HCT116 (cell line): Measurements from ENCODE around the gene CHST15. TPM values are rescaled to one million over a fixed set of nuclear protein-coding genes. Genes with fewer than 3 reads are reported as not detected.

Experiments used
- ATAC-seq: fragments of 200-7000 bp; cut with Tn5 transposase; 2 replicates; pipeline ENCODE4 v1.9.1; 2020; ENCODE audit warnings: mild to moderate bottlenecking, moderate library complexity
- BruUV-seq: library from RNA; stranded (reverse); fragments of 400-500 nt; replicated peaks from 2 replicates; lab custom pipeline; 2021; lab: Mats Ljungman, UMichigan
- CTCF ChIA-PET: fragments of 300-600 bp; sonication (Branson Sonifier 250); formaldehyde crosslinking; loops from one replicate; lab custom pipeline; 2021; ENCODE audit warnings: antibody characterized with exemption; lab: Charles Lee
- POLR2A ChIA-PET: fragments of 300-600, 350-600 bp; sonication (Branson Sonifier 250); formaldehyde crosslinking; loops from one replicate; lab custom pipeline; 2021; ENCODE audit warnings: antibody characterized with exemption; lab: Charles Lee
- RAD21 ChIA-PET, 2 experiments: fragments of 300-600 bp; sonication (Branson Sonifier 250); formaldehyde crosslinking; loops; one replicate each; lab custom pipeline; 2023; ENCODE audit warnings: low total read pairs in 2 of 2; ENCODE audit not compliant: uncharacterized antibody in 2 of 2, unreplicated experiment in 2 of 2, low non-redundant PET in 1 of 2; lab: Charles Lee
- DNase-seq: peaks from one replicate; pipeline ENCODE4 v3.0.0-alpha.2; 2010; ENCODE audit warnings: low read depth, low spot score
- H2AFZ ChIP-seq: fragments of 200-600 bp; shearing (Covaris generic), sonication (generic); 2 replicates; pipeline ENCODE4 v1.6.1; 2017; ENCODE audit warnings: low read depth, mixed run types, mixed read lengths, antibody characterized with exemption, low read length; ENCODE audit not compliant: poor library complexity, severe bottlenecking
- H3K27ac ChIP-seq: 2 replicates; pipeline ENCODE4 v1.5.1; 2012; ENCODE audit warnings: low read depth, low read length
- H3K27me3 ChIP-seq: fragments of 200-600 bp; sonication (generic); 2 replicates; pipeline ENCODE4 v1.6.1; 2016; ENCODE audit warnings: mixed run types, low read length, mixed read lengths; ENCODE audit not compliant: insufficient read depth
- H3K36me3 ChIP-seq, 2 experiments: fragments of 200-500 bp in 1 of 2; fragments of 200-600 bp in 1 of 2; sonication (Bioruptor generic) in 1 of 2; sonication (generic) in 1 of 2; 2 replicates each; pipeline versions ENCODE4 v1.5.1 to v1.6.1; 2014 to 2016; ENCODE audit warnings: low read length in 2 of 2, inconsistent platforms in 1 of 2, mixed read lengths in 1 of 2, mixed run types in 1 of 2; ENCODE audit not compliant: insufficient read depth in 2 of 2, control insufficient read depth in 1 of 2
- H3K4me1 ChIP-seq, 2 experiments: fragments of 200-600 bp in 1 of 2; sonication (generic) in 1 of 2; 2 replicates each; pipeline versions ENCODE4 v1.5.1 to v1.6.1; 2012 to 2017; ENCODE audit warnings: low read length in 2 of 2, inconsistent platforms in 1 of 2, mild to moderate bottlenecking in 1 of 2, mixed read lengths in 1 of 2, mixed run types in 1 of 2, moderate library complexity in 1 of 2; ENCODE audit not compliant: insufficient read depth in 2 of 2, control insufficient read depth in 1 of 2
- H3K4me2 ChIP-seq: fragments of 200-600 bp; sonication (generic); 2 replicates; pipeline ENCODE4 v1.6.1; 2017; ENCODE audit warnings: mixed run types, low read length, mixed read lengths
- H3K4me3 ChIP-seq, 2 experiments: fragments of 200-600 bp in 1 of 2; sonication (generic) in 1 of 2; replicated peaks in 1 of 2; 2 replicates each; pipeline ENCODE4 v1.5.1; 2011 to 2016; ENCODE audit warnings: low read length in 2 of 2, control low read depth in 1 of 2, low read depth in 1 of 2, mild to moderate bottlenecking in 1 of 2, mixed read lengths in 1 of 2, mixed run types in 1 of 2
- H3K79me2 ChIP-seq: fragments of 200-600 bp; sonication (generic); 2 replicates; pipeline ENCODE4 v1.6.1; 2017; ENCODE audit warnings: mild to moderate bottlenecking, mixed run types, low read length, moderate library complexity, mixed read lengths; ENCODE audit not compliant: insufficient read depth
- H3K9ac ChIP-seq: fragments of 200-600 bp; sonication (generic); 2 replicates; pipeline ENCODE4 v1.6.1; 2016; ENCODE audit warnings: low read length, mixed read lengths
- H3K9me2 ChIP-seq: fragments of 200-600 bp; sonication (generic), shearing (Covaris generic); 2 replicates; pipeline ENCODE4 v1.6.1; 2017; ENCODE audit warnings: mixed run types, mild to moderate bottlenecking, moderate library complexity; ENCODE audit not compliant: insufficient read depth
- H3K9me3 ChIP-seq, 2 experiments: fragments of 200-500 bp in 1 of 2; fragments of 200-600 bp in 1 of 2; sonication (Bioruptor generic) in 1 of 2; sonication (generic) in 1 of 2; 2 replicates each; pipeline ENCODE4 v1.6.1; 2014 to 2017; ENCODE audit warnings: low read length in 2 of 2, mixed read lengths in 2 of 2, inconsistent platforms in 1 of 2, low read depth in 1 of 2, mild to moderate bottlenecking in 1 of 2, mixed run types in 1 of 2, moderate library complexity in 1 of 2; ENCODE audit not compliant: control insufficient read depth in 1 of 2, insufficient read depth in 1 of 2
- H4K20me1 ChIP-seq: fragments of 200-600 bp; sonication (generic), shearing (Covaris generic); 2 replicates; pipeline ENCODE4 v1.6.1; 2017; ENCODE audit warnings: mixed run types, mild to moderate bottlenecking, moderate library complexity; ENCODE audit not compliant: insufficient read depth
- CBX3 ChIP-seq: IDR thresholded peaks from 2 replicates; pipeline ENCODE4 v1.6.1; 2012; ENCODE audit warnings: low read depth
- CEBPB ChIP-seq: IDR thresholded peaks from 2 replicates; pipeline ENCODE4 v1.6.1; 2012; ENCODE audit warnings: low read depth
- EGR1 ChIP-seq: IDR thresholded peaks from 2 replicates; pipeline ENCODE4 v1.6.1; 2012; ENCODE audit warnings: low read depth
- EZH2phosphoT487 ChIP-seq: fragments of 200-600 bp; IDR thresholded peaks from 2 replicates; pipeline ENCODE4 v1.6.1; 2018; ENCODE audit warnings: antibody characterized with exemption, borderline replicate concordance
- FOSL1 ChIP-seq: IDR thresholded peaks from 2 replicates; pipeline ENCODE4 v1.6.1; 2012; ENCODE audit warnings: low read depth
- POLR2A ChIP-seq: IDR thresholded peaks from 2 replicates; pipeline ENCODE4 v1.7.0; 2011; ENCODE audit warnings: borderline replicate concordance; ENCODE audit not compliant: insufficient read depth, insufficient read length; ENCODE audit errors: extremely low read depth
- POLR2AphosphoS5 ChIP-seq: IDR thresholded peaks from 2 replicates; pipeline ENCODE4 v1.6.1; 2011; ENCODE audit warnings: mild to moderate bottlenecking, low read depth, low read length, moderate library complexity
- SIN3A ChIP-seq: IDR thresholded peaks from 2 replicates; pipeline ENCODE4 v1.6.1; 2012; ENCODE audit warnings: low read depth
- SP1 ChIP-seq: IDR thresholded peaks from 2 replicates; pipeline ENCODE4 v1.6.1; 2012; ENCODE audit warnings: low read depth
- YY1 ChIP-seq: IDR thresholded peaks from 2 replicates; pipeline ENCODE4 v1.6.1; 2011; ENCODE audit warnings: low read length, low read depth, moderate library complexity, mild to moderate bottlenecking; ENCODE audit not compliant: insufficient replicate concordance; ENCODE audit errors: extremely low read depth
- intact Hi-C: fragments of 100-400 bp; cut with micrococcal nuclease; formaldehyde crosslinking; loops from 2 replicates; pipeline ENCODE4 v1.10.0; 2022
- total RNA-seq: library from RNA; stranded (reverse); gene quantifications from one replicate; pipeline ENCODE4 v1.2.1, GENCODE V29; 2021; ENCODE audit not compliant: unreplicated experiment
- TF ChIP-seq, protein P1 (sequence below): IDR thresholded peaks from 2 replicates; pipeline ENCODE4 v1.6.1; 2011; ENCODE audit warnings: mild to moderate bottlenecking, low read length, moderate library complexity; ENCODE audit not compliant: insufficient replicate concordance; ENCODE audit errors: extremely low read depth
- TF ChIP-seq, protein P2 (sequence below): IDR thresholded peaks from 2 replicates; pipeline ENCODE4 v1.6.1; 2012; ENCODE audit warnings: low read depth
- TF ChIP-seq, protein P3 (sequence below), 3 experiments: fragments of 200-600 bp in 1 of 3; sonication (generic) in 1 of 3; IDR thresholded peaks in 2 of 3; conservative IDR thresholded peaks in 1 of 3; 2 replicates each; pipeline ENCODE4 v1.5.1; 2012 to 2017; ENCODE audit warnings: low read depth in 2 of 3, low read length in 2 of 3, antibody characterized with exemption in 1 of 3, borderline replicate concordance in 1 of 3, control low read depth in 1 of 3, mild to moderate bottlenecking in 1 of 3, mixed read lengths in 1 of 3, mixed run types in 1 of 3, moderate library complexity in 1 of 3; ENCODE audit not compliant: insufficient read depth in 1 of 3

CHST15 gene
- total RNA-seq, 1 experiment from 2014 or later: 47.2 TPM

DNA sequence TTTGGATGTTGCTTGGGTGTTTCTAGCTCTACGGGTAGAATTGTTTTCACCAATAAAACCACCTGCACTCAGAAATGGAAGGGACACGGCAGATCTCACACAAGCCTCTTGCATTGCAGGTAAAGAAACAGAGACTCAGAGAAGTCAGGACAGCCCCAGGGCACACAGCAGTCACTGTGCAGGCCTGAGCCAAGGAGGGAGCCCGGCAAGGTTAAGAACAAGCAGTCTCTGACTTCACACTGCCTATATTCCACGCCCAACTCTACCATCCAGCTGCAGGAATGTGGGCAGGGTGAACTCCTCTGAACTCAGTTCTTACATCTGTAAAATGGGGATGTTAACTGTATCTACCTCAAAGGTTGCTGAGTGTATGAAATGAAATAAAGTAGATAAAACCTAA lies 15.4 kb downstream of the CHST15 start:
- H3K27ac ChIP-seq: no peak overlapping the region
- H3K9me3 ChIP-seq: no peaks in the 10 kb centered on the region
- no peaks in the 10 kb centered on the region for H3K9me2 ChIP-seq
- H3K4me3 ChIP-seq: no peak overlapping the region
- ATAC-seq (no peak), DNase-seq (no peak)
- H3K9ac ChIP-seq: no peak overlapping the region
- H2AFZ ChIP-seq: no peak overlapping the region
- POLR2A ChIA-PET: no interaction called here
- H4K20me1 ChIP-seq: no peaks in the 10 kb centered on the region; the same call in 1 of the 2 replicates
- H3K4me2 ChIP-seq: no peak overlapping the region
- peaks cover 0 to 5% of the 10 kb centered on the region in 2 experiments; a peak in 1 of 4 replicates for H3K36me3 ChIP-seq
- CTCF ChIA-PET: no interaction called here
- RAD21 ChIA-PET: no interaction called here
- no peaks in the 10 kb centered on the region for H3K4me1 ChIP-seq
- TF ChIP-seq SP1 (no peak), EZH2phosphoT487 (no peak), YY1 (no peak), FOSL1 (no peak), CEBPB (no peak), EGR1 (no peak), POLR2A (no peak)
- TF ChIP-seq, protein P1, sequence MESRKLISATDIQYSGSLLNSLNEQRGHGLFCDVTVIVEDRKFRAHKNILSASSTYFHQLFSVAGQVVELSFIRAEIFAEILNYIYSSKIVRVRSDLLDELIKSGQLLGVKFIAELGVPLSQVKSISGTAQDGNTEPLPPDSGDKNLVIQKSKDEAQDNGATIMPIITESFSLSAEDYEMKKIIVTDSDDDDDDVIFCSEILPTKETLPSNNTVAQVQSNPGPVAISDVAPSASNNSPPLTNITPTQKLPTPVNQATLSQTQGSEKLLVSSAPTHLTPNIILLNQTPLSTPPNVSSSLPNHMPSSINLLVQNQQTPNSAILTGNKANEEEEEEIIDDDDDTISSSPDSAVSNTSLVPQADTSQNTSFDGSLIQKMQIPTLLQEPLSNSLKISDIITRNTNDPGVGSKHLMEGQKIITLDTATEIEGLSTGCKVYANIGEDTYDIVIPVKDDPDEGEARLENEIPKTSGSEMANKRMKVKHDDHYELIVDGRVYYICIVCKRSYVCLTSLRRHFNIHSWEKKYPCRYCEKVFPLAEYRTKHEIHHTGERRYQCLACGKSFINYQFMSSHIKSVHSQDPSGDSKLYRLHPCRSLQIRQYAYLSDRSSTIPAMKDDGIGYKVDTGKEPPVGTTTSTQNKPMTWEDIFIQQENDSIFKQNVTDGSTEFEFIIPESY: no peak
- no TSS peak for BruUV-seq
- intact Hi-C loops: no loop called here
- no peaks in the 10 kb centered on the region for H3K27me3 ChIP-seq
- peaks cover 82% of the 10 kb centered on the region for H3K79me2 ChIP-seq

DNA sequence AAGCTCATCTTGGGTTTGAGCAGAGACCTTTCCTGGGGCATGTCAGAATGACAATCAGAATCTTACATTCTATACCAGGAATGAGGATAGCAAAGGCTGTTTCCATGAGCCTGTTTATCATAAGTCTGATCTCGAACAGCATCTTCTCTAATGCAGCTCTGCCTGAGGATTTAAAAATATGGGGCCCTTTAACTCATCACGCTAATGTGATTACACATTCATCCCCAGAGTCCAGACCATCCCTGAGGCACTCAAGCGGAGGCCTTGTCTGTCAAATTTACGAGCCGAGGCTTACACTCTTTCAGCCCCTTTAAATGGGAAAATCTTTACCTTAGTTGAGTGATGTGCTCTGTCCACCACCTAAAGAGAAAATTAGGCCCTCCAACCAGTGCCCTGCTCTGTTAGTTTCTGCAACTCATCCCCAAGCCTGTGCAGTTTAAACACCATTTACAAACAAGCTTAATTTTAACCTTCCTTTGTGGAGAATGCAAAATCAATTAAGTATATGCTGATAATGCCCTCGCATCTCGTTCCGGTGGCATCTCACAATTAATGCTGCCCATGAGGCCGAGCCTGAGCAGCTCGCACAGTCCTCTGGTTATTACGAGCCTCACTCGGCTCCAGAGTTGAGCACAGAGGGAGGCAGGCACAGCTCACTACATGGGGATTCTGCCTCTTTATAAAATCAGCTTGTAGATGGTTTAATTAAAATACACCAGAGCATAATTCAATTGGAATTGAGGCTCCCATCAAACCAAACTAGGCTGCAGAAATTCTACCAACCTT lies 16.0 kb downstream of the CHST15 start:
- RAD21 ChIA-PET: no interaction called here
- TF ChIP-seq, protein P2, sequence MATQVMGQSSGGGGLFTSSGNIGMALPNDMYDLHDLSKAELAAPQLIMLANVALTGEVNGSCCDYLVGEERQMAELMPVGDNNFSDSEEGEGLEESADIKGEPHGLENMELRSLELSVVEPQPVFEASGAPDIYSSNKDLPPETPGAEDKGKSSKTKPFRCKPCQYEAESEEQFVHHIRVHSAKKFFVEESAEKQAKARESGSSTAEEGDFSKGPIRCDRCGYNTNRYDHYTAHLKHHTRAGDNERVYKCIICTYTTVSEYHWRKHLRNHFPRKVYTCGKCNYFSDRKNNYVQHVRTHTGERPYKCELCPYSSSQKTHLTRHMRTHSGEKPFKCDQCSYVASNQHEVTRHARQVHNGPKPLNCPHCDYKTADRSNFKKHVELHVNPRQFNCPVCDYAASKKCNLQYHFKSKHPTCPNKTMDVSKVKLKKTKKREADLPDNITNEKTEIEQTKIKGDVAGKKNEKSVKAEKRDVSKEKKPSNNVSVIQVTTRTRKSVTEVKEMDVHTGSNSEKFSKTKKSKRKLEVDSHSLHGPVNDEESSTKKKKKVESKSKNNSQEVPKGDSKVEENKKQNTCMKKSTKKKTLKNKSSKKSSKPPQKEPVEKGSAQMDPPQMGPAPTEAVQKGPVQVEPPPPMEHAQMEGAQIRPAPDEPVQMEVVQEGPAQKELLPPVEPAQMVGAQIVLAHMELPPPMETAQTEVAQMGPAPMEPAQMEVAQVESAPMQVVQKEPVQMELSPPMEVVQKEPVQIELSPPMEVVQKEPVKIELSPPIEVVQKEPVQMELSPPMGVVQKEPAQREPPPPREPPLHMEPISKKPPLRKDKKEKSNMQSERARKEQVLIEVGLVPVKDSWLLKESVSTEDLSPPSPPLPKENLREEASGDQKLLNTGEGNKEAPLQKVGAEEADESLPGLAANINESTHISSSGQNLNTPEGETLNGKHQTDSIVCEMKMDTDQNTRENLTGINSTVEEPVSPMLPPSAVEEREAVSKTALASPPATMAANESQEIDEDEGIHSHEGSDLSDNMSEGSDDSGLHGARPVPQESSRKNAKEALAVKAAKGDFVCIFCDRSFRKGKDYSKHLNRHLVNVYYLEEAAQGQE: no peak
- TF ChIP-seq CBX3: no peak
- TF ChIP-seq EZH2phosphoT487: no peak
- no peak for TF ChIP-seq SP1
- TF ChIP-seq POLR2AphosphoS5: no peak
- TF ChIP-seq, protein P3, sequence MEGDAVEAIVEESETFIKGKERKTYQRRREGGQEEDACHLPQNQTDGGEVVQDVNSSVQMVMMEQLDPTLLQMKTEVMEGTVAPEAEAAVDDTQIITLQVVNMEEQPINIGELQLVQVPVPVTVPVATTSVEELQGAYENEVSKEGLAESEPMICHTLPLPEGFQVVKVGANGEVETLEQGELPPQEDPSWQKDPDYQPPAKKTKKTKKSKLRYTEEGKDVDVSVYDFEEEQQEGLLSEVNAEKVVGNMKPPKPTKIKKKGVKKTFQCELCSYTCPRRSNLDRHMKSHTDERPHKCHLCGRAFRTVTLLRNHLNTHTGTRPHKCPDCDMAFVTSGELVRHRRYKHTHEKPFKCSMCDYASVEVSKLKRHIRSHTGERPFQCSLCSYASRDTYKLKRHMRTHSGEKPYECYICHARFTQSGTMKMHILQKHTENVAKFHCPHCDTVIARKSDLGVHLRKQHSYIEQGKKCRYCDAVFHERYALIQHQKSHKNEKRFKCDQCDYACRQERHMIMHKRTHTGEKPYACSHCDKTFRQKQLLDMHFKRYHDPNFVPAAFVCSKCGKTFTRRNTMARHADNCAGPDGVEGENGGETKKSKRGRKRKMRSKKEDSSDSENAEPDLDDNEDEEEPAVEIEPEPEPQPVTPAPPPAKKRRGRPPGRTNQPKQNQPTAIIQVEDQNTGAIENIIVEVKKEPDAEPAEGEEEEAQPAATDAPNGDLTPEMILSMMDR (IDR thresholded peaks at IDR 0.05 in 2 of 3, conservative IDR thresholded peaks at IDR 0.05 in 1 of 3; ENCODE audit: borderline replicate concordance in 1 of 3, insufficient read depth in 1 of 3, low read depth in 2 of 3, low read length in 2 of 3): no peak
- no peak for TF ChIP-seq SIN3A

More for the DNA sequence above, 16.0 kb downstream of the CHST15 start:
- no TSS peak for BruUV-seq
- Histone ChIP-seq H4K20me1 (no peaks in the 10 kb centered on the region; the same call in 1 of the 2 replicates), H3K4me1 (no peaks in the 10 kb centered on the region), H3K27me3 (no peaks in the 10 kb centered on the region), H3K9me2 (no peaks in the 10 kb centered on the region), H3K9me3 (no peaks in the 10 kb centered on the region), H3K4me3 (no peak overlapping the region), H2AFZ (no peak overlapping the region), H3K27ac (no peak overlapping the region), H3K9ac (no peak overlapping the region), H3K4me2 (no peak overlapping the region), H3K36me3 (no peaks in the 10 kb centered on the region), H3K79me2 (peaks cover 82% of the 10 kb centered on the region)
- DNase-seq (no peak), ATAC-seq (no peak)
- ChIA-PET POLR2A (no interaction called here), CTCF (no interaction called here)
- intact Hi-C loops: no loop called here
